T-helper 1 cell treated with Interleukin-12 subunit alpha and Interleukin-12 subunit beta and Interleukin-4 antibody, amounts not matched to agents 30 ng/mL and 1 ng/mL, for 36 hours (primary cell): Measurements from ENCODE around the gene KCNT1. TPM values are rescaled to one million over a fixed set of nuclear protein-coding genes. Genes with fewer than 3 reads are reported as not detected.
"Not testable (repeated sequence)": the region's sequence is repeated elsewhere in the genome, so short reads cannot be mapped to it uniquely, and the experiment has no call there.

ENCODE experiments used
- intact Hi-C: fragments of 100-400 bp; cut with micrococcal nuclease; formaldehyde crosslinking; loops from one replicate; pipeline ENCODE4 v1.15.1; 2024
- total RNA-seq: library from RNA; stranded (reverse); gene quantifications from 2 replicates; pipeline ENCODE4 v1.2.3, GENCODE V29; 2022

KCNT1 gene
- not detected in 2 replicates for total RNA-seq

GRCh38 chr9:135701959-135702721, at the start of gene KCNT1:
KCNT1 (plus strand) TSS chr9:135702185; CDS start chr9:135702259, 74 bp downstream.
- intact Hi-C loops = no loop called here

- intact Hi-C loops = no loop called here
Measured at GRCh38 chr9:135655317-135655716, 46.7 kb upstream of the KCNT1 start.

- intact Hi-C loops = no loop called here
Measured at GRCh38 chr9:135657416-135657815, 44.6 kb upstream of the KCNT1 start.

- intact Hi-C loops = no loop called here
Measured at GRCh38 chr9:135659252-135659651, 42.7 kb upstream of the KCNT1 start.

- intact Hi-C loops = no loop called here
Measured at GRCh38 chr9:135660407-135660806, 41.6 kb upstream of the KCNT1 start.

DNA sequence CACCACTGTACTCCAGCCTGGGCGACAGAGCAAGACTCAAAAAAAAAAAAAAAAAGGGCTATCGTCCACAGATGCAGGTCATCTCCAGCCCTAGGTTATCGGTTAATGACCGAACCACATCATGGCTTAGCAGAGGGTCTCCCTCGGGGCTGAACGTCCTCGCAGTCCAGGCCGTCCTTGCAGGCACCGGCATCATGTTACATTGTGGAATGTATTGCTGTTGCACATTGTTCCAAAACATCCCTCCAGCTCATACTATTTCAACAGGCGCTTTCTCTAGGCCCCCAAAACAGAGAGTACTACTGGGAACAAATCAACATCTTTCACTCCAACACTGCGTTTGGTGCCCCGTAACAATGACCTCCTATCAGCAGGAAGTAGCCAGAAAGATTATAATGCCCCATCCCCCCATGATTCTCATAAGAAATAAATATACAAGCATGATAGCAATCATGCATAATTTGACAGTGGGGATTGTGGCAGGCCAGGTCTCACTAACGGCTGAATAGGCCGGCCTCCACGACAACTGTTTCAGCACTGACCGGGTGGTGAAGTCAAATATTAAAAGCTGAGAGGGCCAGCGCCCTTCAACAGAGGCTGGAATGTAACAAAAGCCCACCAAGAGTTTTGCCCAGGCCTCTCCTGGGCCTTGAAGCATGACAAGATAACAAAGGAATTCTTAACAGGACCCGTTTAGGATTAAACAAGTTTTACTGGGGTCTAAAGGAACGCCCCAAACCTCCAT, 40.0 kb upstream of the KCNT1 start:
- intact Hi-C loops = no loop called here

DNA sequence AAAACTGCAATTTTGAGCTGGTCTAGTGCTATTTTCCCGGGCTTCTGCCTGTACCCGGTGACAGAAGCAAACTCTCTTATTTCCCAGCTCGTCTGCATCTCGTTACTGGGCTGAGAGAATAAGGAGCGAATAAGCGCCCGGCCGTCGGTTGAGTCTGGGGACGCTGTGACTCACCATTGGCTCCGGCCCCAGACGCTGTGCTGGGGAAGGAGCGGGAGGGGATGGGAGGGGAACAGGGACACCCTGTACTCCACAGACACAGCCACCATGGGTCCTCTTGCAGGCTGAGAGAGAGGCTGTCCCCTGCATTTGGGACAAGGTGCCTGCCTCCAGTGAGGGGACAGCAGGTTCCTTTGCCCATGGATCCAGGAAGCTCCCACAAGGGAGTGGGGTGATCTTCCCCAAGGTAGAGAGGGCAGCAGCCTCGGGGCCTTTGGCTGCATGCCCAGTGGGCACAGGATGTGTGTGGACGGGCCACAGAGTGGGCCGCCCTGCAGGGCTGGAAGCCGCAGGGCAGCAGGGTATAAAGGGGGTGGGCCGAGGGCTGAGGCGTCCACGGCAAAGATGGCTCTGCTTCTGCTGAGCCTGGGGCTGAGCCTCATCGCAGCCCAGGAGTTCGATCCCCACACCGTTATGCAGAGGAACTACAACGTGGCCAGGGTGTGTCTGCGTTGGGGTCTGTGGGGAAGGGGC, 39.1 kb upstream of the KCNT1 start, which contains the start of gene LCN9:
Gene LCN9 (plus strand): TSS at position 552 of the 693 bp plus-strand sequence. CDS start 13 bp downstream, at position 565.
- intact Hi-C loops = no loop called here

DNA sequence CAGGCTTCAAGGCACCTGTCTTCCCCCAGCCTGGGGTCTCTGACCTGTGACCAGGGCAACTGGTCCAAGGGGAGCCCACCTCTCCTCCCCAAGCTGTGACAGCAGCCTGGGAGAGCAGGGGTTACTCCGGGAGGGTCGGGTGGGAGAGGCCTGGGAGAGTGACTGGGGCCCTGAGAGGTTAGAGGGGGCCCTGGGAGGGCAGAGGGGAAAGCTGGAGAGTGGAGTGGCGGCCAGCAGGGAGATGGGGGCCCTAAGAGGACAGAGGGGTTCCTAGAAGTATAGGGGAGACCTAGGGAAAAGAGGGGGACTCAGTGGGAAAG, 38.6 kb upstream of the KCNT1 start:
- intact Hi-C loops = no loop called here

DNA sequence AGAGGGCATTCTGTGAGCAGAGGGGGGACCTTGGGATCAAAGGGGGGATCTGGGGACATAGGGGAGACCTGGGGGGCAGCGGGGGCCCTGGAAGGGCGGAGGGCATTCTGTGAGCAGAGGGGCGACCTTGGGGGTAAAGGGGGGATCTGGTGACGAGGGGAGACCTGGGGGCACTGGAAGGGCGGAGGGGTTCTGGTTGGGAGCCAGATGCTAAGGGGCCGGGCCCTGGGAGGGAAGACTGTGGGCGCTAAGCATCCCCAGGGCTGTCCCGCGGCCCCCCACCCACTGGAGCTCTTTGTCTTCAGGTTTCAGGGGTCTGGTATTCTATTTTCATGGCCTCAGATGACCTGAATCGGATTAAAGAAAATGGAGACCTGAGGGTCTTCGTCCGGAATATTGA, 38.1 kb upstream of the KCNT1 start:
- intact Hi-C loops = no loop called here

GRCh38 chr9:135664266-135664665, 37.7 kb upstream of the KCNT1 start:
- intact Hi-C loops = no loop called here

- intact Hi-C loops = no loop called here
Measured at GRCh38 chr9:135664801-135665794, 36.9 kb upstream of the KCNT1 start.

GRCh38 chr9:135665795-135666189, 36.2 kb upstream of the KCNT1 start:
- intact Hi-C loops = no loop called here

DNA sequence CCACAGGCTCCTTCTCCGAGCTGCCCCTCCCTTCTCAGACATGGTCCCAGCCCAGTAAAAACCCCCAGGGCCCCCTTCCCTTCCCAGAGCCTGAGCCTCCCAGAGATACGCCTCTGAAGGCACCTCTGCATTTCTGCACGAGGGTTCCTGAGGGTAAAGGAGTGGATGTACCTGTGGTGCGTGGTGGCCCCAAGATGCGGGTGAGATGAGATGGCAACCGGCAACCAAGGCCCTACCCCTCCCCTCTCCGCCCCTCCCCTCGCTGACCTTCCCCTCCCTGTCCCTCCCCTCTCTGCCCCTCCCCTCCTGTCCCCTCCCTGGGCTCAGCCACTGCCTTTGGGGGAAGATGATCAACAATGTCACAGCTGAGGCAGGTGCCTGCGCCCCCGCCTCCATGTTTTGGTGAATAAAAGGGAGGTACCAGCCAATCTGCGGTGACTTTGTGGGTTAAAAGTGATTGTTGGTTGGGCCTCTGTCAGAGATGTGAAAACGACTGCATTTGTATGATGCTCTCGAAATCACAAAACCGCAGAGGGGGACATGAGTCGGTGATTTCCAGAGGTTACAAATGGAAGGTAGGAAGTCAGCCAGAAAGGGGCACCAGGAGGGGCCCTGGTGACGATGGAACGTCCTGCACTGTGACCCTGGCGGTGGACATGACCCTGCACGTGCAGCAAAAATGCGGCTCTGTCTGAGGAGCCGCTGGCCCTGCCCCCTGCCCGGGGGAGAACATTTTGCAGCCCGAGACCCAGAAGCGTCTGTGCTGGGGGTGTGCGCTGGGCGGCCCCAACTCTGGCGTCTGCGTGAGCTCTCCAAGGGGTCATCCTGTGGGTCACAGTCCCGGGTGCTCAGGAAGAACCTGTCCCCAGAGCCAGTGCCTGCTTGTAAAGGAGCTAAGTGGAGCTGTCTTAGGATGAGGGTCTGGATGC, 35.2 kb upstream of the KCNT1 start:
- intact Hi-C loops = no loop called here

- intact Hi-C loops = no loop called here
Measured at GRCh38 chr9:135667463-135668001, 34.5 kb upstream of the KCNT1 start.

- intact Hi-C loops = not testable (repeated sequence)
Measured at GRCh38 chr9:135669018-135669417, 33.0 kb upstream of the KCNT1 start.

GRCh38 chr9:135669616-135670285, 32.2 kb upstream of the KCNT1 start:
- intact Hi-C loops = no loop called here

- intact Hi-C loops = no loop called here
Measured at GRCh38 chr9:135670721-135671590, 31.0 kb upstream of the KCNT1 start.

DNA sequence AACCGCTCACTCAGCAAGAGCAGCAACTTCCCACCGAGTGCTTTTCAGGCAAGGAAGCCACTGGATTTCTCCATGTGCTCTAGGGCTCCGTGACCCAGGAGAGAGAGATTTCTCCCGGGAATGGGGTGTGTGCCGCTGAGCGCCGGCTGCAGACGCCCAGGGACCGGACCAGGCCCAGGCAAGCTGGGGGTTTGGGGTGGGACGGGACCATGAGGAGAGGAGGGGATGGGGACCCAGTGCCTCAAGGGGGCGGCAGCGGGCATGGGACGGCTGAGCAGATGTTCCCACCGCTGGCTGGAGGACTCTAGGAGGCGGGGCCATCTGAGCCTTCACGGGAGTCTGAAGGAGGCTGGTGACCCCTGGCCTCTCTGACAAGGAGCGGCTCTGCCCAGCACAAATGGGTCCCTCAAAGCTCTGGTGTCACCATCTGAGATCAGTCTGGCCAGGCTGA, 30.4 kb upstream of the KCNT1 start:
- intact Hi-C loops = no loop called here
